Kidney capillary endothelial cell (primary cell): Measurements from ENCODE around the gene FANK1.
"Not testable (repeated sequence)": the region's sequence is repeated elsewhere in the genome, so short reads cannot be mapped to it uniquely, and the experiment has no call there.

Experiments used
- DNase-seq: peaks from one replicate; pipeline ENCODE4 v3.0.0-alpha.2; 2018; ENCODE audit warnings: low spot score

FANK1 gene

GRCh38 chr10:125889441-125889840, 6.9 kb upstream of the FANK1 start:
- not testable (repeated sequence) for DNase-seq

- DNase-seq, result peak; percentile 58
Observed at GRCh38 chr10:125892402-125892801, 4.0 kb upstream of the FANK1 start.

- not testable (repeated sequence) for DNase-seq
Observed at GRCh38 chr10:125894176-125894575, 2.2 kb upstream of the FANK1 start.

GRCh38 chr10:125895130-125896087, 955 bp upstream of the FANK1 start:
- peak; percentile 40 for DNase-seq

GRCh38 chr10:125897317-125897716, 953 bp downstream of the FANK1 start:
- DNase-seq, result not testable (repeated sequence)

GRCh38 chr10:125900963-125901362, 4.6 kb downstream of the FANK1 start:
- DNase-seq, result not testable (repeated sequence)

GRCh38 chr10:125903135-125903640, 6.8 kb downstream of the FANK1 start:
- DNase-seq, result not testable (repeated sequence)

GRCh38 chr10:125905069-125905994, 9.0 kb downstream of the FANK1 start:
- DNase-seq, result not testable (repeated sequence)

- not testable (repeated sequence) for DNase-seq
Observed at GRCh38 chr10:125907598-125907997, 11.2 kb downstream of the FANK1 start.

GRCh38 chr10:125908813-125909212, 12.4 kb downstream of the FANK1 start:
- not testable (repeated sequence) for DNase-seq

GRCh38 chr10:125909491-125909890, 13.1 kb downstream of the FANK1 start:
- DNase-seq, result not testable (repeated sequence)

GRCh38 chr10:125911145-125911544, 14.8 kb downstream of the FANK1 start:
- DNase-seq, result no peak

- no peak for DNase-seq
Observed at GRCh38 chr10:125911990-125912389, 15.6 kb downstream of the FANK1 start.

GRCh38 chr10:125913277-125913676, 16.9 kb downstream of the FANK1 start:
- not testable (repeated sequence) for DNase-seq

- no peak for DNase-seq
Observed at GRCh38 chr10:125916977-125917376, 20.6 kb downstream of the FANK1 start.

- not testable (repeated sequence) for DNase-seq
Observed at GRCh38 chr10:125917704-125918361, 21.5 kb downstream of the FANK1 start.

GRCh38 chr10:125921643-125922306, 25.4 kb downstream of the FANK1 start:
- DNase-seq, result not testable (repeated sequence)

- DNase-seq, result no peak
Observed at GRCh38 chr10:125925262-125925834, 29.0 kb downstream of the FANK1 start.

- DNase-seq, result no peak
Observed at GRCh38 chr10:125926247-125926646, 29.9 kb downstream of the FANK1 start.

- DNase-seq, result not testable (repeated sequence)
Observed at GRCh38 chr10:125927265-125927664, 30.9 kb downstream of the FANK1 start.
